Globus pallidus (tissue), 1 donor: ENCODE results near the gene SMAD6.

Experiments used
- DNase-seq: peaks from one replicate; pipeline ENCODE4 v3.0.0-alpha.2; 2015; ENCODE audit warnings: low spot score

The SMAD6 gene

DNA sequence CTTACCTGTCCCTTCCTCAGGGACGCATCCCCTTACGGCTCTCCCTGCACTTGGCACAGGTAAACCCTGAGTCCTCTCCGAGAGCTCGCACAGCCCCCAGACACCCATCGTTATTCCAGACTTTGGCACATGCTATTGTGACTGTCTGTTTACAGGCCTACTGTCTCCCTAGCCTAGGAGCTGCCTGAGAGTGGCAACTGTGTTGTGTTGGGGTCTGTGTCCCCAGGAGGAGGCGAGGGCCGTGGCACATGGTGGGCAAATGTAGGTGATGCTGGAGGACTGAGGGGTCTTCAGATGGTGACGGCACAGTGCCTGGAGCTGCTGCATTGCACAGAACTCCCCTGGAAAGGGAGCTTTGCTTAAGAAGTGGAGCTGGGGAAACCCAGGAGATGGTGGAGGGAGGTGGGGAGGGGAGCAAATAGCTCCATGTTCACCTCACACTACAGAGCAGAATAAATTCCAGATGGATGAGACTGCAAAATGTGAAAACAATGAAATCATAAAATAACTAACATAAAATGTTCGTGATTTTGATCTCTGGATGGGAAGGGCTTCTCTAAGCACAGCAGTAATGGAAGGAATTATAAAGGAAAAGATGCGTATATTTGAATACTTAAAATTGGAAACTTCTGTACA, 96.5 kb downstream of the SMAD6 start:
- no peak for DNase-seq

DNA sequence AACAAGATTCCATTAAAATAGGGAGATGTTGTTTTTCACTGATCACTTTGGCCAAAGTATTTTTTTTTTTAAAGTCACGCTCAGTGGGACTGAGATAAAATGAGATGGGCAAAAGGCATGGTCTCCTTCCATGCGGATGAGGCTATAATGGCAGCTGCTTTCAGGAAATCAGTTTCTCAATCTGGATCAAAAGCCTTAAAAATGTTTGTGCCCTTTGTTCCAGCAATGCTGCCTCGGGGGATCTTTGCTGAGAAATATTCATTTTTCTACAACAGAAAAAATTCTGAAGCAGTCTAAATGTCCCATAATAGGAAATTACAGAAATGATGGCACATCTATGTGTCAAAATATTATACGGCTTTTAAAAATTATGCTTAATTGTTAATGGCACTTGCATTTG, 97.2 kb downstream of the SMAD6 start:
- DNase-seq: no peak

DNA sequence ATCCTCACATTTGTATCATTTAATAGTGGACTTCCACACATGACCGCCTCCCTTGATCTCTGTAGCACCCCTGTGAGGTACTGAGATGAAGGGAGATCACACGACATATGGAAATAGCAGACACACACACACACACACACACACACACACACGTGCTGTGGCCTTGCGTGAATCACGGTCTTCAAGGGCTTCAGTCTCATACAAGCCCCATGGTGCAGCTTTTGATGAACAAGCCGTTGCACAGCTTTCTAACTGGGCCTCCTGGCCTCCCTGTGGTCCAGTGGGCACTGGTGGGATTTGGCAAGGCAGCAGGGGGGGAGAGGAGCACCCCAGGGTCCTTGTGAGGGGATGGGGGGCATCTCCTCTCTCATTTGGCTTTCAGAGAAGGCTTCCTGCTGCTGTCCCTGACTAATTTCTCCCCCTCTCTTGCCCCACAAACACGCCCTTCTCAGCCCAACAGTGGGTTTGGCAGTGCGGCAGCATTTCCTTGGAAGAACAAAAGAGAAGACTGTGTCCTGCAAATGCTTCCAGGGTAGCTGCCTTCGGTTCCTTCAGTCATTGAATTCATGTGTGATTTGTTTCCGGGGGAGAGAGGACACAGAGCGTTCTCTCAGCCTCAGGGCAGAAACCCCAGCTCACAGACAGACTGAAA, 98.7 kb downstream of the SMAD6 start:
- DNase-seq: no peak

DNA sequence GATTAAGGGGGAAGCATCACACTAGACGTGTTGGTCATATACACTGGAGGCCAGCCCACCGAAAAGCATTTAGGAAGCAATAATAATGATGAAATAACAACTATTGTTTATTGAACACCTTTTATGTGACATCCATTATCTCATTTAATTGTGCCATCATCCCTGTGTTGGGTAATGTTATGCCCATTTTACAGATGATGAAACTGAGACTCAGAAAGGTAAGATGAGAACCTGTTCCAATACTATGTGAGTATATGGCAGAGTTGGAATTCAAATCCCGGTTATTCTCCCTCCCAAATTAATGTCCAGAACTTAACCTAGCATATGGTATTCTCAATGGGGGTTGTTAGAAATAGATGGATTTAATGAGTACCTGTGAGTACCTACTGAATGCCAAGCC, 99.2 kb downstream of the SMAD6 start:
- no peak for DNase-seq

DNA sequence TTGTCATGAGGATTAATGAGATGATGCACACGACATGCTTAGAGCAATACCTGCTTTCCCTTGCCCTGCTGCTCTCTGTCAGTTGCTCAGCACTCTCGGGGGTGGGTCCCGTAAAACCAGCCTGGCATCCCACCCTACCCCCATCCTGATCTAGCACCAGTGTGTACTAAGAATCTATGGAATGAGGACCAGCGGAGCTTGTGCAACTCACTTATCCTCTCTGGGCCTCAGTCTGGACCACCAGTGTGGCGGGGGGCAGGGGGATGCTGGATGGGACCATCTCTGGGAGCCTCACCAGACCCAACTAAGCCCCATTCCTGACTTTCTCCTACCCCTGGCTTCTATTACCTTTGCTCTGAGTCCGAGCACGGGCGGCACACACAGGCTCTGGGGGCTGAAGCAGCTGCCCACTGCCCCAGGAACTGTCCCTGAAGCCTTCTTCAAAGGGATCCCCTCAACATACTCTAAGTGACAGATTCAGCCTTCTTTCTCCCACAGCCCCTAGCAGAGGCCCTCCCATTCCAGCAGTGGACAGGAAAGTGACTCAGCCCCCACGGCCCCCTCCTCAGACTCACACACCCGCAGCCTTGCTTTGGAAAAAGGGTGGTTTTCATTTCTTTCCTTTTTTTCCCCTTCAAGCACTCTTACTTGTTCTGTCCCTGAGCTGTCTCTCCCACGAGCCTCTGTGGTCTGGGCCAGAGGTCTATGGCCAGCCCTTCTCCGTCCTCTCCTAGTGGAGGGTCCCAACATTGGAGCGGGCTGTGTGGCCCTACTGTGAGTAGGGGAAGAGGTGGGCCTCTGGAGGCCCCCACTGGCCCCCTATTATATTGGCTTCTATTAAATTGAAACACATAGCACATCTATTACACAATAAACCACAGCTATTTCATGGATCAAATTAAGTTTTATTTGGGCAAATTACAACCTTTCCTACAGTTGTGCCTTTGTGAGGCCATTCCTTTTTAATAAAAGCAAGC, 100.3 kb downstream of the SMAD6 start:
- DNase-seq: no peak

DNA sequence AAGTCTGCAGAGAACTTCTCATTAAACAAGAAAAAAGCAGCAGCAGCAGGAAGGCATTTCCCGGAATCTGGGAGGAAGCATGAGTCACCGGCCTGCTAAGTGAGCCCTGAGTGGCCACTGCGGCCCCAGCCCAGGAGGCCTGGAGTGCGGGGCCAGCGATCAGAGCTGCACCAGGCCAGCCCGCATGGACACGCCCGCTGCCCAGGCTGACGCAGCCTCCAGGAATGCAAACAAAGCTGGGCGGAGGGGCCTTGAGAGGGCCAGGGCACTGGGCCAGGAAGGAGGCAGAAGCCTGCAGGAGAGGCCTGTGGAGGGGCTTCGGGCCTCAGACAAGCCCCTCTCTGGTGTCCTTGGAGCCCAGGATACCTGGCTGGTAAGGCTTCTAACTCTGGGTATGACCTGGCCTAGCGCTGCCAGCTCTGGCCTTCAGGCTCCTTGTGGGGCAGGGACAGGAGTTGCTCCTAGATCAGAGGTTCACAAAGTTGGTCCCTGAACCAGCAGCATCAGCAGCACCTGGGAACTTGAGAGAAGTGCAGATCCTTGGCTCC, 101.2 kb downstream of the SMAD6 start:
- no peak for DNase-seq

DNA sequence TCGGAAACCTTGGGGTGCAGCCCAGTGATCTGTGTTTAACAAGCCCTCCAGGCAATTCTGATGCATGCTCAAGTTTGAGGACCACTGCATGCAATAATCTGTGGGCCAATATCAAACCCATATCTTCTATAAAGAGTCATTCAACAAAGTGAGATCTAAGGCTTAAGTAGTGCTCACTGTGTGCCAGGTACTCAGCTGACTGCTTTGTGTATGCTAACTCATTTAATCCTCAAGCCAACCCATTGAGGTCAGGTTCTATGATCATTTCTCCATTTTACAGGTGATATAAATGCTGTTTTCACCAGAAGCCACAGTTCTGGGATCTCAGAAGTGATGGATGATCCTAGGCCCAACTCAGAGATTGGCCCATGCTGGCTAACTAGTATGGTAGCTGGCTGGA, 101.7 kb downstream of the SMAD6 start:
- DNase-seq: no peak

DNA sequence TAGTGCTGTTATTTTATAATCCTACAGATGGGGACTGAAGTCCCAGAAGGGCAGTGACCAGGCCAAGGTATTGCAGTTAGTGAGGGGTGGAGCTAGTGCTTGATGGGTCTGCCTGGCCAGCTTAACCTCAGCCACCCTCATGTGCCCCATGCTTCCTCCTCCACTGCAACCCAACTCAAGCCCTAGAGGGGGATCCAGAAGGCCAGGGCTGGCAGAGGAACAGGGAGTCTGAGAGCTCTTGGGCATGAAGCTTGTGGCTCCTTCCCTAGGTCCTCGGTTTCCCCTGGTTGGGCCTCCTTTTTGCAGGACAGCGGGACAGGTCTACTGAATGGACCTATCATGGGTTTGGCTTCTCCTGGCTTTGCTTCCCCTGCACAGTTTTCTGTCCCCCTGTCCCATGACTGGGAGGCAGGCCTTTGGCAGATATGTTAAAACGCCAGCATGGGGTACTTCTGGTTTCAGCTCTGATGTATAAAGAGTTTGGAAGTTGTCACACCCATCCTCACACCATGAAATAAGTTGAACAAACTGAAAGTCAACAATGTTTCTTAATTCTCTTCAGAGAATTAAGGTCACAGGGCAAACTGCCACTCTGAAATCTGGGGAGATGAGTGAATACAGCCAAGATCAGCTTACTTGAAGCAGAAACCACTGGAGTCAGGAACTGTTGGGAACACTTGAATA, 103.3 kb downstream of the SMAD6 start:
- DNase-seq: no peak

DNA sequence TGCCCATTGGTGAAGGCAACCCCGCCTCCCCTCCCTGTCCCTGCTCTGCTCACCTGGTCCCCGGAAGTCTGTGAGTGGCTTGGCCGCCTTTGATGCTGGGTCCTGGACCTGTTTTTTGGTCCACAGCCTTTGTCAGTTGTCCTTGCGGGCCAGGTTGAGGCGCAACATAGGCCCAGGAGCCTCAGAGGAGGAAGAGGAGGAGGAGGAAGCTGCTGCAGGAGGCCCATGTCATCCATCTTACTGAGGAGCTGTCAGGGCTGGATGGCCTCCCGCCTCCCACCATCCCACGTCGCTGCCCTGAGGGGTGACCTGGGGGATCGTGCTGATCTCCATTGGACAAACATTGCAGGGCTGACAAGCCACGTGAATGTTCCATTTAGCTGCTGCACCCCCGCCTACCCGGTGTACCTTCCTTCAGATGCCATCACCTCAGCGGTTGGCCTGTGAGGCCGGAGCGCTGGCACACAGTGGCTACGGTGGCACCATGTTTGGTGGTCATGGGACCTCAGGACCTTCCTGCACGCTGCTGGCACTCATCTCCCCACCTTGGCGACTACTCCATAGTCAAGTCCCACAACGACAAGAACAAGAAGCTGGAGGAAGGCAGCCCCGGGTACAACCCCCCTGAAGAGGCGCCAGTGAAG, 106.3 kb downstream of the SMAD6 start:
- no peak for DNase-seq

DNA sequence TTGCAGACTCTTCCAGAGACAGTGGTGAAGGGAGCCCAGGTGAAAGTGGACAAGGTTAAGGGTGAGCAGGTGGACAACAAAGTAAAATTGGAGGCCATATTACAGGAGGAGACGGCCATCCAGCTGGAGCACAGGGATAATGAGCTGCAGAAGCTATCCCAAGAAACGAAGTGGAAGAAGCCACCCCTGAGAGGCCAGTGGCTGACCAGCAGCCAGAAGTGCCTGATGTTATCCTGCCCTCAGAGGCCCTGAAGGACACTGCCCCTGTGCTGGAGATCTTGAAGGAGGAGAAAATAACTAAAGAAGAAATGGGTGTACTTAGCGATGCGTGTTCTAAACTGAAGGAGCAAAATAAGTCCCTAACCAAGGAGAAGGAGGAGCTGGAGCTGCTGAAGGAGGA, 107.6 kb downstream of the SMAD6 start:
- no peak for DNase-seq

DNA sequence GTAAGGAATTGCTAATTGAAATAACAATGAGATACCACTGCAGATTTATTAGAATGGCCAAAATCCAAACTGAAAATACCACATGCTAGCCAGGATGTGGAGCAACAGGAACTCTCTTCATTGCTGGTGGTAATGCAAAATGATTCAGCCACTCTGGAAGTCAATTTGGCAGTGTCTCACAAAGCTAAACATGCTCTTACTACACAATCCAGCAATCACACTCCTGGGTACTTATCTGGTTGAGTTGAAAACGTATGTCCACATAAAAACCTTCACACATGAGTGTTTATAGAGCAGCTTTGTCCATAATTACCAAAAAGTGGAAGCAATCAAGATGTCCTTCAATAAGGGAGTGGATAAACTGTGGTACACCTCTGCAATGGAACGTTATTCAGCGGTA, 113.3 kb downstream of the SMAD6 start:
- DNase-seq: no peak

DNA sequence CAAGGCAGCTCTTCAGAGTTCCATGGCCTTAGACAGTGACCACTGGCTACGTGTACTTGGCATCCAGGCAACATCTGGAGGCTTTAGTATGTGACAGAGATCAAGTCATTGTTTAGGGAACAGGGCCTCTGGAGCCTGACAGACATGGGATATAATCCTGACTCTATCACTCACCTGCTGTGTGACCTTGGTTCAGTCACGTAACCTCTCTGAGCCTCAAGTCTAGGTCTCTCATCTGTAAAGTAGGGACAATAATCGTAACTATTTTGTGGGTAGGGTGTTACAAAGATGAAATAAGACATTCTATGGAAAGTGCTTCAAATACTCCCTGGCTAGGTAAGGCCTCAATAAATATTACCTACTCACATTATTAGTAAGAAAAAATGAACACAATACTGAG, 114.2 kb downstream of the SMAD6 start:
- DNase-seq: no peak

DNA sequence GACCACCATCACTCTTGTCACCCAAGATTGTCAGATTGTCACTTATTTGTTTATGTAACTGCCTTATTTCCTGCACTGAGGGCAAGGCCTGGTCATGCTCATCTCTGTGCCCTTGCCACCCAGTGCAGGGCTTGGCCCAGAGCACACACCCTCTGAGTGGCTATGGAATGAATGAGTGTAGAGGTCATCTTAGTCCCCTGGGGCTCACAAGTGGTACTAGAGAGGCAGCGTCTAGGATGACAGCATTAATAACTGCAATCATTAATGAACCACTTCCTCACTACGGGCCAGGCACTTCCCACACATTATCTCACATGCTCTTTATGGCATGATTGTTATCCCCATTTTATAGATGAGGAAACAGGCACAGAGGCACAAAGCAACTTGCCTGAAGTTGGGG, 117.0 kb downstream of the SMAD6 start:
- no peak for DNase-seq

DNA sequence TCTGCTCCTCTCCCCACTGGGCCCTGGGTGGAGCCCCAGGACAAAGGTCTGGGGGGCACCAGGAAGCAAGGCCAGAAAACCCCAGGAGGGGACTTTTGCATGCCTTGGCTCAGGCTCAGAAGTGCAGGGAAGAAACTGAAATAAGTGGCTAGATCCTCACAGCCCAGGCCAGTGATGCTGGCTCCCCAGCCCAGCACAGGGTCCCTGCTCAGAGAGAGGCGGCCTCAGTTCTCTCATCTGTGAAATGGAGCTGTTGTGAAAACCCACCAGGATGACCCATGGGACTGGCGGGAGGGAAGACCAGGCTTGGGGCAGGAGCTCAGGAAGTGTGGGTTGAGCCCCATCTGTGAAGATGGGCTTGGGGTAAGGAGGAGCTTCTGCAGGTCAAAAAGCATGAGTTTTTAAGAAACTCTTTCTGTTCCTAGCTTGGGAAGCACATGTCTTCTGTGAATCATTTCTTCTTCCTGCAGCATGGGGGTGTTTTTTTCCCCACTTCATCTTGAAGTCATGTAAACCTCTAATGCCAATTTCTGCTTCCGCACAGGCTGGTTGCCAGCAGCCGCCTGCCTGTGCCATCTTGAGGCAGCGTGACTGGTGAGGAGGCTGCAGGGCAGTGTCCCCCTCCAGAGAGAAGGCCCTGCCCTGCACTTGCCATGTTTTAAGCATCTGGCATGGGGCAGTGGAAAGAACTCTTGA, 118.6 kb downstream of the SMAD6 start:
- DNase-seq: no peak

DNA sequence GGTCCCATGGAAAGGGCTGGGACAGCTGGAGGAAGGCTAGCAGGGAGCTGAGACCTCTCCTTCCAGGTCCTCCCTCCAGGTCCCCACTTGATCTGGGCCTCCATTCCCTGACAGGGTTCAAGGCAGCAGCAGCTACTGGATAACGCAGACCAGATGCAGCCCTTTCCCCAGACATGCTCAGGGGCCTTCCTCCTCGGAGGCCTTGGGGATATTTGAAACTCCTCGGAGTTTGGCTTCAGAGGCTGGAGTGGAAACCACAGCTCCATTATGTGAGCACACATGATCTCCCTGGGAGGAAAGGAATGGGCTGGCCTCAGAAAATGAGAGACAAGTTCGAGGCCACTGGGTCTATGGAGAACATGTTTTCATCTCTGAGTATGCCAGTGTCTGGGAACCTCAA, 119.3 kb downstream of the SMAD6 start:
- DNase-seq: no peak

DNA sequence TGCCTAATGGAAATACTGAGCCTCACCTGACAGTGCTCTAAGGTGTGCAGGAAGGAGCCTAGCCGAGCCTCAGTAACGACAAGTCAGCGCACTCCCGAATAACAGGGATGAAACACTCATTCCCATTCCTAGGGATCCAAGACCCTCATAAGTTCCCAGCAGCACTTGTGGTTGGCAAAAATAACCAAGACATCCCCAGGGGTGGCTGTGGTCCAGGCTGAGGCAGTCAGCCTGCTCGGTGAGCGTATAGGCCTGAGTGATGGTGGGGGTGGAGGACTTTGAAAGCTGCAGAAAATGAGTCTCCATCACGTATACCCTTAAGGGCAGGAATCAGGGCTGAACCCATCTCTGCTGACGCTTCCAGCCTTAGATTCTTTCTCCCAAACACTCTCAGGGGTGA, 120.1 kb downstream of the SMAD6 start:
- DNase-seq: no peak

DNA sequence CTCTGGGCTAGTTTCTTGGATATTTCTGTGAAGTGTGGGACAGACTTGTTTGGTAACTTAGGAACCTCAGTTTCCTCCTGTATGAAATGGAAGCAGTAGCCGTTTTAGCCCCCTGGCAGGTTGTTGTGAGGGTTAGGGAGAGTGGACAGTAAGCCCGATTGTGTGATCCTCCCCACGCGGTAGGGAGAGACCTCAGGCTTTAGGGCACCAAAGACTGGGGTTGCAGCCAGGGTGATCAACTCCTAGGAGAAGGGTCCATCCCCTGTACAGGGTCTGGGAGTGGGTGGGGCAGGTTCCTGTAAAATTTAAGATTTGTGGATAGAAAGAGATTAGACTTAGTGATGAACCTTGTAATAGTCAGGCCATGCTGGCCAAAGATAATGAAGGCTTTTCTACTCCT, 120.5 kb downstream of the SMAD6 start:
- no peak for DNase-seq

DNA sequence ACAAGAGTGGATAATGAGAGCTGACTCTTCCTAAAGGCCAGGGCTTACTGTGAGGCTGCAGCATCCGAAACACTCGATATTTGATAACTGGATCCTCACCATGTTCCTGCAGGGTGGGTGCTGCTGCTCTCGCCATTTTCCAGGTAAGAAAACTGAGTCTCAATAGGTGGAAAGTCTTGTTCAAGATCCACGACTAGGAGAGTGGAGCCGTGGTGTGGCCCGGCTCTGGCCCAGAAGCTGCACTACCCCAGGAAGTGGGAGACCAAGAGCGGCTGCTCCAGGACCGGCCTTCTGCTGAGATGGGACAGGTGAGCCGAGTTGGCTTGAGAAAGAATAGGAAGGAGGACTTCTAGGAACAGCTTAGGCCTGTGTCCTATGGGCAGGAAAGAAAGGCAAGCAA, 121.6 kb downstream of the SMAD6 start:
- DNase-seq: no peak

DNA sequence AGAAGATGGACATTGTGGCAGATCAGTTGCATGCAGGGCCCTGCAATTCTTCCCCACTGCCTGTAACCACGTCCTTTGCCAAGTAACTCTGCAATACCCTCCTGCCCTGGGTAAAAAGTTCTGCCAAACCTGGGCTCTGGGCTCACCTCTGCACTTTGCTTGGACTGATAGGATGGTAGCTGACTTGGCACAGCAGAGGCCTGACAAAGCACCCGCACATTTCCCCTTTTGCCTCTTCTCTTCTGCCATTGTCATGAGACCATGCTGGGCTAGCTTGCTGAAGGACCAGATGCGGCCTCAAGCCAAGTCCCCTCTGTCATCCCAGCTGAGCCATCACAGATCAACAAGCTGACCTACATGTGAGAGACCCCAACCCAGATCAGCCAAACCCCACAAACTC, 122.4 kb downstream of the SMAD6 start:
- DNase-seq: no peak

DNA sequence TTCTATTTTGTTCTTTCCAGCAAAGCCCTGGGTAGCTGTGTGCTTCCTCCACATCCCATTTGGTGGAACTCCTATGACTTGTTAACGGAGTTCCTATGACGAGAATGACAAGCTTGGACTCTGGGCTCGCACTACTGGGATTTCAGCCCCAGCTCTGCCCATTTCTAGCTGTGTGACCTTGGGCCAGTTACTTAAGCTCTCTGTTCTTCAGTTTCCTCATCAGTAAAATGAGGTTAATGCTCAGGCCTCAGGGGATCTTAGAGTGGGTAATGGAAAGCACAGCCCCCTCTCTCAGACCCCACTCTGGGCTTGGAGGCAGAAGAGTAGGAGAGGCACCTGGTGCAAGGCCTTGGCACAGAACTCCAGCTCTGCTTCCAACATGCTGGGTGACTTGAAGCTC, 123.1 kb downstream of the SMAD6 start:
- DNase-seq: no peak

DNA sequence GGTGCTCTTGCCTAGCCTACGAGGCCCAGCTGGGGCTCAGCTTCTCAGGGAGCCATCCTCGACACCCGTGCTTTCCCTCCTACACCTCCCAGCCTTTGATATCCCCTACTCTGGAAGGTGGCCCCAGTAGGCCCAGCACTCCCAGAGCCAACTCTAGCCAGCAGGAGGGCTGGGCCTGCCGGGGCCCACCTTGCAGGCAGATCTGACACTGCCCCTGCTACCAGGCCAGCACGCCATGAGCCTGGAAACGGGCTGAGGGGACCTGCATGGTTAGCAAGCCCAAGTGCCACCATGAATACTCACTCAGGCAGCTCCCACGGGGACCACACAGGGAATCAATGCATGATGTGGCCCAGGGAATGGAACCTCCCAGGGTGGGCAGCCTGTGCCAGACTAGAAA, 123.7 kb downstream of the SMAD6 start:
- DNase-seq: no peak
